Raji (cell line): ENCODE data around the gene ADARB2.

Source experiments
- POLR2A ChIP-seq: IDR thresholded peaks from 2 replicates; pipeline ENCODE4 v1.6.1; 2011; ENCODE audit warnings: low read depth, low read length, control low read depth; ENCODE audit not compliant: insufficient read depth

ADARB2 gene

GRCh38 chr10:1360558-1361164 lies 376.7 kb downstream of the ADARB2 start:
- no peak for TF ChIP-seq POLR2A

GRCh38 chr10:1360011-1360557 lies 377.2 kb downstream of the ADARB2 start:
- no peak for TF ChIP-seq POLR2A

- no peak for TF ChIP-seq POLR2A
Measured at GRCh38 chr10:1359626-1359955, 377.7 kb downstream of the ADARB2 start.

DNA sequence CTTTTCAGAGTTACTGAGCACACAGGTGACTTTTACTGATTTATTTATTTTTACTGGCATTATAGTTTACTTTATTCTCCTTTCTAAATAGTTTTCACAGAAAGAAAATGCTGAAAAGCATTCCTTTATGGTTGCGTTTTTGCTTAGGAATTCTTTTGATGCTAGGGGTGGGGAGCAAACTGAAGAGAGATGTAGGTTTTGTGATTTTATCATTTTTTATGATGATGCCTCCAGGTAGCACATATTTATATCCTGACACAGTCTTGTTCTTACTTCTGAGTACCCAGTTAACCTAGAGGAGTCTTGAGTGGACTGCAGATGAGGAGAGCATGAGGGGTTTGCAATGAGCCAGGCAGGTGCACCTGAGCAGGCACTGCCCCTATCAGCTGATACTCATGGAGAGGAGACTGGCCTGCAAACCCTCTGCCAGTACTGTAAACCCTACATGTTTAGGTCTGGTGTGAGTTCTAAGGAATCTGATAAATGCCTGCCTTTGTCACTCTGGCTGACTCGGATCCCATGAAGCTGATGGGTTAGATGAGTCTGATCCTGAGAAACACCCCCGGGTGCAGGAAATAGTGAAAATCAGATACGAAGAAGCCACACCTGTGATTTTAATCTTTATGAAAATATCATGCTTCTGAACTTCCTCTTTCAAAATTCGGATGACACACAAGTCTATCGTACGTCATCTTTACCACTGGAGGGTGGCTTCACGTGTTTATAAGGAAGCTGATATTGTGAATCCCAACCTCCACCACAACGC lies 378.3 kb downstream of the ADARB2 start:
- no peak for TF ChIP-seq POLR2A

- no peak for TF ChIP-seq POLR2A
Measured at GRCh38 chr10:1358147-1358546, 379.2 kb downstream of the ADARB2 start.

GRCh38 chr10:1356349-1356748 lies 381.0 kb downstream of the ADARB2 start:
- TF ChIP-seq POLR2A = no peak

DNA sequence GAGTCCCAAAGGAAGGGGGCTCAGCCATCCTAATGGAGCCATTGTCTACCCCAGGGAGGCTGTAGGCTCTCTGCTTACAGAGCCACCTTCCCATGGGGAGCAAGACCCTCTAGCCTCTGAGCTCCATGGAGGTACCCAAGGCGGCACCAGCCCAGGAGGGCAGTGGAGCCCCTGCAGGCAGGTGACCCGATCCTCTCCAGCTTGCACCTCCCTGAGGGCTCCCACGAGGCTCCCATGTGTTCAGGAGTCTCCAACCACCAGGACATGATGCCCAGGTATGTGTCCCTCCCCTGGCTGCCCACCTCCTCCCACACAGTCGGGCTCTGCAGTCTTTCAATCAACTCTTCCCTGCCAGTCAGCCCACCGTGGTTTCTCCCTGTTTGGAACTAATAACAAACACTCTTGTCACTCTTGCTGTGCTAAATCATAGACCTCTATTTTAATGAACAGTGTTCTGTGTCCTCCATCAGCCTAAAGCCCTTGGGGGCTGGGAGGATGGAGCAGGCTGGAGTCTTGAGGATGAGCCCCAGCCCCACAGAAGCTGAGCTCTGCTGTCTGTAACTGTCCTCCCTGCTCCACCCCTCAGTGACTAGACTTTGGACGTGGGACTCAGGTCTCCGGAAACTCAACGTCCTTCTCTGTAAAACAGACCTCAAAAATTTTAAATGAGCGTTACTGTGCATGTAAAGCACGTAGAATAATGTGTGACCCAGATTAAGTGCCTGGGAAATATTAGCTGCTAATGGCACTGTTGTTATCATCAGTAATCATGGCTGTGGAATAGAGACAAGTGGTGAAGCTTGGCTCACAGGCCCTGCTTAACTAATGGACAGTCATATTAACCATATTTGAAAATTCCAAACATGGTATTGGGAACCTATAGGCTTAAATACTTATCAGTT lies 382.3 kb downstream of the ADARB2 start:
- TF ChIP-seq POLR2A = no peak

GRCh38 chr10:1348773-1349050 lies 388.6 kb downstream of the ADARB2 start:
- no peak for TF ChIP-seq POLR2A

DNA sequence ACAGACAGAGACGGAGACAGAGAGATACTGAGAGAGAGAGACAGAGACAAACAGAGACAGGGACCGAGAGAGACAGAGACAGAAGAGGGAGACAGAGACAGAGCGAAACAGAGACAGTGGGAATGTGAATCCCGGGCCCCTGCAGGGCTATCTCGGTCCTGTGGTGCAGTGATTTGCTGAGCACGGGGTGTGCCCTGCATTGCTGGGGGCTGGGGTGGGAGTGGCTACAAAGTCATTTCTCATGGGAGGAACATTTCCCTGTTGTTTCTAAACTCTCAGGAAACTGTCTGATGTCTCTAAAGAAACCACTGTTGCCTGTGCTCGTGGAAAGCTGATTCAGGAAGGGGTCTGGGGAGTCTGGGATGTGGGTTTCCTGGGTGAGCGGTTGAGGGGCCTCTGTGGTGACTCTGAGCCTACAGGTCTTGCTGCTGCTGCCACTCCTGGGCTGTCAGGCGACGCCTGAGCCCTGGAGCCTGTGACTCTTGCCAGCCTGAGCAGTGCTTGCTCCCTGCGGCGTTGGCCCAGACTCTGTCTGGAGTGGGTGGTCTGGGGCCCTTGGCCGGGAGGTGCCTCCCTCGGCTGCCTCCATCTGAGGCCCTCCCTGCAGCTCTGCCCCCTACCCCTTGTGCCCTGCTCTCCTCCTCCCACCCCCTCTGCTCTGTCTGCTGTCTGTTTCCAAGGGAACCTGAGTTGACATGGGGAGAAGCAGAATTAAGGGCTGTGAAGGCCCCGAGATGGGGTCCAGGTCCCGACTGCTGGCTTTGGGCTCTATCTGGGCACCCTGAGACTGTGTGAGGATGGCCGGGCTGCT lies 389.2 kb downstream of the ADARB2 start:
- TF ChIP-seq POLR2A = no peak

DNA sequence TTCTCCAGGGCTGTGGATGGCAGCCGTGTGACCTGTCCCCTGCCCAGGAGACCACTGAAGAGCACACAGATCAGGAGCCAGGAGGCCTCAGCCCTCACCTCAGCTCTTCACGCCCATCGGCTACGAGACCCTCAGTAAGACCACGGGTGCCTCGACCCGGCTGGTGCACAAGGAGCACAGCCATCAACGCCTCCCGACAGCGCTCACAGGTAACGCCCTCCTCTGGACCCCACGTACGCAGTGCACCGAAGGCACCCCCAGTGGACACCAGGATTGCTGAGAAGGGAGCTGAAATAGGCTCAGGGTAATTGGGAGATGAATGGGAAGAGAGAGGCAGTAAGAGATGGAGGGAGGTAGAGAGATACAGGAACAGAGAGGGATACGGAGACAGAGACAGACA lies 389.8 kb downstream of the ADARB2 start:
- no peak for TF ChIP-seq POLR2A

GRCh38 chr10:1346201-1346600 lies 391.1 kb downstream of the ADARB2 start:
- no peak for TF ChIP-seq POLR2A

- no peak for TF ChIP-seq POLR2A
Measured at GRCh38 chr10:1345368-1345767, 392.0 kb downstream of the ADARB2 start.

GRCh38 chr10:1344846-1345245 lies 392.5 kb downstream of the ADARB2 start:
- no peak for TF ChIP-seq POLR2A

DNA sequence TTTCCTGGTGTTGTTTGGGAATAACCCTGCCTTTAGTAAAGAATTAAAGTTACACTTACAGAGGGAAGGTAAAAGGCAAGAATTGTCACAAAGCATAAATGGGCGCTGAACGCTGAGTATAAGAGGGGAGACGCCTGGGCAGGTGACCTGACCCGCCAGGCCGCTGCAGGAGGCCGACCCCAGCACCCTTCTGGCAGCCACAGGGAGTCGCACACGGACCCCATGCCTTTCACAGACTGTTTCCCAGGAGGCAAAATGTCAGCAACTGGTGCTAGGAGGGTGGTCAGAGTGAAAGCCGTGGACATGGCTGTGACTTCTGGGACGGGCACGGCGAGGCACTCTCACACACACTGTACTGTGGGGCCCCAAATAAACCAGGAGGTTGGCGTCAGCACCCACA lies 392.9 kb downstream of the ADARB2 start:
- no peak for TF ChIP-seq POLR2A

- TF ChIP-seq POLR2A = no peak
Measured at GRCh38 chr10:1343176-1343575, 394.1 kb downstream of the ADARB2 start.
